ENCODE results near the gene POLD1. TPM values are rescaled to one million over a fixed set of nuclear protein-coding genes. Genes with fewer than 3 reads are reported as not detected.

Gene POLD1
- total and polyA plus RNA-seq, 2 donors (not counting 3 experiments of a cell fraction or from before 2014, with no cell fraction given), result 40.9 to 63.9 TPM

GRCh38 chr19:50378169-50378862 is 5.8 kb upstream of the POLD1 start:
- DNase-seq (ENCODE audit: low read depth, low spot score) (no peak), FAIRE-seq (no peak)
- intact Hi-C loops (cut with micrococcal nuclease), result no loop called here
- Histone ChIP-seq H3K36me3 (ENCODE audit: control insufficient read depth in 2 of 2, extremely low read depth in 1 of 2, insufficient read depth in 2 of 2, low read length in 2 of 2) (peaks cover 6 to 36% of the 10 kb centered on the region in 2 experiments), H4K20me1 (replicated peaks; ENCODE audit: control insufficient read depth, extremely low read depth, insufficient read depth, low read length) (no peaks in the 10 kb centered on the region), H3K9me3 (replicated peaks; ENCODE audit: control insufficient read depth, insufficient read depth, low read length) (no peaks in the 10 kb centered on the region), H3K4me1 (ENCODE audit: control insufficient read depth, extremely low read depth, insufficient read depth, low read length) (peaks cover 14% of the 10 kb centered on the region), H2AFZ (ENCODE audit: low read depth, low read length) (no peak overlapping the region), H3K4me3 (replicated peaks in 1 of 3; ENCODE audit: insufficient read depth in 1 of 3, low read depth in 1 of 3, low read length in 3 of 3) (no peak overlapping the region), H3K27ac (ENCODE audit: insufficient read depth, low read depth, low read length) (no peak overlapping the region), H3K4me2 (ENCODE audit: insufficient read depth, low read length) (no peak overlapping the region), H3K9ac (replicated peaks; ENCODE audit: extremely low read depth, insufficient read depth, low read length) (no peak overlapping the region), H3K79me2 (ENCODE audit: control insufficient read depth, insufficient read depth, low read length) (peaks cover 1% of the 10 kb centered on the region), H3K9me1 (replicated peaks; ENCODE audit: control insufficient read depth, extremely low read depth, insufficient read depth, low read length) (no peaks in the 10 kb centered on the region), H3K27me3 (ENCODE audit: control insufficient read depth in 2 of 2, insufficient read depth in 2 of 2, low read length in 2 of 2) (no peaks in the 10 kb centered on the region)
- BruUV-seq (replicated peaks), result no TSS peak
- dilution Hi-C loops (cut with MboI; ENCODE audit: extremely low pct_ligation_motif_present, low sequenced_read_pairs), result no loop called here
- TF ChIP-seq EZH2 (IDR thresholded peaks at IDR 0.05; ENCODE audit: borderline replicate concordance, low read depth, low read length, severe bottlenecking) (no peak), JUN (IDR thresholded peaks at IDR 0.05; ENCODE audit: borderline replicate concordance, insufficient read depth, insufficient read length, low read depth) (no peak), GATA2 (IDR thresholded peaks at IDR 0.05; ENCODE audit: insufficient read depth, insufficient read length, low read depth, low read length) (no peak), POLR2AphosphoS5 (IDR thresholded peaks at IDR 0.05; ENCODE audit: insufficient read depth, low read depth, low read length) (no peak), POLR2A (IDR thresholded peaks at IDR 0.05; ENCODE audit: low read depth, low read length) (no peak), FOS (IDR thresholded peaks at IDR 0.05; ENCODE audit: borderline replicate concordance, insufficient read depth, low read length) (no peak), MYC (IDR thresholded peaks at IDR 0.05; ENCODE audit: low read depth, low read length) (no peak)
- TF ChIP-seq, protein P1, sequence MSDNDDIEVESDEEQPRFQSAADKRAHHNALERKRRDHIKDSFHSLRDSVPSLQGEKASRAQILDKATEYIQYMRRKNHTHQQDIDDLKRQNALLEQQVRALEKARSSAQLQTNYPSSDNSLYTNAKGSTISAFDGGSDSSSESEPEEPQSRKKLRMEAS (IDR thresholded peaks at IDR 0.05; ENCODE audit: insufficient read depth, insufficient read length), result no peak
- TF ChIP-seq, protein P2, sequence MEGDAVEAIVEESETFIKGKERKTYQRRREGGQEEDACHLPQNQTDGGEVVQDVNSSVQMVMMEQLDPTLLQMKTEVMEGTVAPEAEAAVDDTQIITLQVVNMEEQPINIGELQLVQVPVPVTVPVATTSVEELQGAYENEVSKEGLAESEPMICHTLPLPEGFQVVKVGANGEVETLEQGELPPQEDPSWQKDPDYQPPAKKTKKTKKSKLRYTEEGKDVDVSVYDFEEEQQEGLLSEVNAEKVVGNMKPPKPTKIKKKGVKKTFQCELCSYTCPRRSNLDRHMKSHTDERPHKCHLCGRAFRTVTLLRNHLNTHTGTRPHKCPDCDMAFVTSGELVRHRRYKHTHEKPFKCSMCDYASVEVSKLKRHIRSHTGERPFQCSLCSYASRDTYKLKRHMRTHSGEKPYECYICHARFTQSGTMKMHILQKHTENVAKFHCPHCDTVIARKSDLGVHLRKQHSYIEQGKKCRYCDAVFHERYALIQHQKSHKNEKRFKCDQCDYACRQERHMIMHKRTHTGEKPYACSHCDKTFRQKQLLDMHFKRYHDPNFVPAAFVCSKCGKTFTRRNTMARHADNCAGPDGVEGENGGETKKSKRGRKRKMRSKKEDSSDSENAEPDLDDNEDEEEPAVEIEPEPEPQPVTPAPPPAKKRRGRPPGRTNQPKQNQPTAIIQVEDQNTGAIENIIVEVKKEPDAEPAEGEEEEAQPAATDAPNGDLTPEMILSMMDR (IDR thresholded peaks at IDR 0.05; ENCODE audit: extremely low read depth in 1 of 2, insufficient read depth in 1 of 2, low read depth in 1 of 2, low read length in 2 of 2), result no peak
- CTCF ChIA-PET, result no interaction called here
- POLR2A ChIA-PET, result no interaction called here
